ENCODE measurements around the gene APLF.
"Not testable (repeated sequence)": the region's sequence is repeated elsewhere in the genome, so short reads cannot be mapped to it uniquely, and the experiment has no call there.

APLF gene

DNA sequence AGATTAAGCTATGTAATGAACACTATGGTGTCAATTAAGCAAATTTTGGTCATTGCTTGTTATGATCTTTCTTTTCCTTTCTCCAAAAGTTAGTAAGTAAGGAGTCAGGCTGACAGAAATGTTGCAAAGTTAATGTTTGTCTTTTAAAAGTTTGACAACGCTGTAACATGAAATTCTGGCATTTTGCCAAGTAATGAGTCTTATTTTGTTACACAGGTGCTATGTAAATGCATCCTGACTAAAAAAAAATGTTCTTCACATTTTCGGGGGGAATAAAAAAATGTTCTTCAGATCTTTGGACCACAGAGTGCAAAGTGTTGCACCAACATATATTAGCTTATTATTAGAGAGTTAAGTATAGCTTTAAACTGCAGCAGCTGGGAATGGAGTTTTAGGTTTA, 121.2 kb downstream of the APLF start:
- no peak for DNase-seq (ENCODE audit: low spot score)

DNA sequence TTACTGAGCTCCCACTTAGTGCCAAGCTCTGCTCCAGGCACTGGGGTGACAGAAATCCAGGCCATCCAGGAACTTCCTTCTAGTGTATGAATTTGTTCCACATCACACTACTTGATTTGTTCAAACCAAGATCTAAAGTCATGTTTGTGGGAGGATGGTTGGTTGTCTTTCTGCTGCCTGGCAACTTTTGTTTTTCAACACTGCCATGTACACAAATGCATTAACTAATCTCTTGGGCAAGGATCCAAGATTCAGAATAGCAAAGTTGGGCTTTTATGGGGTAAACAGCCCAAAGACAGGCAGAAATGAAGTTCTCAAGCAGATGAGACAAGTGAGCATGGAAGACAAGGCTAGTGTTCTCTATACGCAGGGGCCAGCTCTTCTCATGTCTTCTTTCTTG, 122.6 kb downstream of the APLF start:
- DNase-seq (ENCODE audit: low spot score) = no peak

DNA sequence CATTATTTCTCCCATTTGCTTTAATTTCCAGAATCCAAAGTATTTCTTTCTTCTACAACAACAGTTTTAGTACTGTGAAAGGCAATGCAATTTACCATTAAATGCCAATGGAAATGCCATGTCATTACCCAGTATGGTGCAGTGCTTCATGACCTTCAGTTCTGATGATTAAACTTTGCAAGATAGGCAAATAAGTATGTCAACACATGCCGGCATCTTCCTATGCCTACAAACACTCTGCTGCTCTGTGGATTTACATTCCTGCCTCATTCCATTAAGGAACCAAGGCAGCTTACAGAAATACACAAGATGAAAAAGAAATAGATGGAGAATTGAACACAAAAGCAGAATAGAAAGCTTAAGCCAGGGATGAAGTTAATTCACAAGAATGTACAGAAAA, 123.3 kb downstream of the APLF start:
- no peak for DNase-seq (ENCODE audit: low spot score)

DNA sequence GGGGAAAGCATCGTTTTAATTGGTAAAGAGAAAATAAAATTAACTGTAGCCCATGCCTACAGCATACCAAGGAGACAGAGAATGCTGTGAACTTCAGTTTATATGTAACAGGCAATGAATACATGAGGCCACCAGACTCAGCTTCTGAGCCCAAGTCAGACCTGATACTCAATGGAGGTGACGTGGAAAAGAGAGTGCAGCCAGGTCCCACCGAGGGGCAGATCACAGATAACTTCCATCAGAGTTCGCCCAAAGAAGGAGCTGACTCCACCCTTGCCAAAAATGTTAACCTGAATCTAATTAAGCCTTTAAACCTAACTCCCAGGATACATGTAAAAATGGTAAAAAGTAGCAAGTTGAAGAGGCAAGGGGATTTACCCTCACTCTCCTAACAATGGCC, 123.8 kb downstream of the APLF start:
- no peak for DNase-seq (ENCODE audit: low spot score)

DNA sequence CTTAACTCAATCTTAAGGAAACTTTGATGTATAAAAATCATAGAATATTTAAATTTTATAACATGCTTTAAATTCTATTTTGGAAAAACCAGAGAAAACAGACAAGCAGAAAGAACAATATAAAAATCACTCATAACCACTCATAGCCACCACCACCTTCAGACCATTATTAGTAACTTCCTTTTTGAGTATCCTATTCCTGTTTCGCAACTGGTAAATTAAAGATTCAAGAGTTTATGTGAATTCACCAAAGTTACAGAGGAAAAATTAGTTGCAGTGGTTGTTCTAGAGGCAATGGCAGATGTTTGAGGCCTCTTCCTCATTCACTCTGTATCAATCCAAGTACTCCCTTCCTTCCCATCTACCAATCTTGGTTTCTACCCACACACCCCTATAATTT, 126.7 kb downstream of the APLF start:
- no peak for DNase-seq (ENCODE audit: low spot score)

DNA sequence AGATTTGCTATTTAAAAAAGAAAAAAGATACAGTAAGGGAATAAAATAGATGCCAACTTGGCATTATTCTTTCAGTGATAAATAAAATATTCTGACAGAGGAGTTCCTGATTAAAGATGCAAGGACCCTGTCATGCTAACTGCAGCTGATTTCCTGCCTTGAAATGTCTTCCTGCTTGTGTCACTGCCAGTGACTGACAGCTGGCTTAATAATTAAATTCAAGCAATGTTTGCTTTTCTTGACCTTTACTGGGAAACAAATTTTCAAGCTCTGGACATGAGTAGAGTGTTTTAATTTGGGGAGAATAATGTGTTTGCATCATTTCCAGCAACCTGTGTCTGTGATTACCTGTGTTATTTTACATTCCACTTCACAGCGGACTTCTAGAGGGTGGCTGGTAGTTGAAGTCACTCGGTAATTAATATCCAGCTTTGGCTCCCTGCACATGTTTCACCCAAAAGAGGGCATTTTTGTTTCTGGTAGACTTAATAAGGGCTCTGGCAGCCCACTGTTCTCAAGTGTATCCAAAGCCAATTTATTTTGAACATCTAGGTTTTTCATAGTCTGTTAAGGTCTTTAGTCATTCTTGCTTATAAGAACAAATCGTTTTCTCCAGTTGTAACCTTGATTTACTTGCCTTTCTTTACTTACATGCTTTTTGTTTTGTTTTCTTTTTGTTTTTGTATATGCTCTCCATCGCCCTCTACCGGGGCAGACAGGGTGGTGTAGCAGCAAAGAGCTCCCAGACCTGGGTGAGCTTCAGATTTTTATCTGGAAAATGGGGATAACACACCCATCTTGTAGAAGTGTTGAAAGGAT, 127.5 kb downstream of the APLF start:
- no peak for DNase-seq (ENCODE audit: low spot score)

DNA sequence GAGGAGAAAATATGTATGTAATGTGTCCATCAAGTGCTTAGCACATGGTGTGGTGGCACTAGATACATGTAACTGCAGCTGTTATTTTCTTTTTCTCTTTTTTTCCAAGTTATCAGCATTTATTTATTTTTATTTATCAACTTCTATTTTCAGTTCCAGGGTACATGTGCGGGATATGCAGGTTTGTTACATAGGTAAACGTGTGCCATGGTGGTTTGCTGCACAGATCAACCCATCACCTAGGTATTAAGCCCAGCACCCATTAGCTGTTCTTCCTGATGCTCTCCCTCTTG, 128.1 kb downstream of the APLF start:
- not testable (repeated sequence) for DNase-seq (ENCODE audit: low spot score)

DNA sequence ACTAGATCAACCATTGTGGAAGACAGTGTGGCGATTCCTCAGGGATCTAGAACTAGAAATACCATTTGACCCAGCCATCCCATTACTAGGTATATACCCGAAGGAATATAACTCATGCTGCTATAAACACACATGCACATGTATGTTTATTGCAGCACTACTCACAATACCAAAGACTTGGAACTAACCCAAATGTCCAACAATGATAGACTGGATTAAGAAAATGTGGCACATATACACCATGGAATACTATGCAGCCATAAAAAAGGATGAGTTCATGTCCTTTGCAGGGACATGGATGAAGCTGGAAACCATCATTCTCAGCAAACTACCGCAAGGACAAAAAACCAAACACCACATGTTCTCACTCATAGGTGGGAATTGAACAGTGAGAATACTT, 133.1 kb downstream of the APLF start:
- DNase-seq (ENCODE audit: low spot score) = not testable (repeated sequence)

DNA sequence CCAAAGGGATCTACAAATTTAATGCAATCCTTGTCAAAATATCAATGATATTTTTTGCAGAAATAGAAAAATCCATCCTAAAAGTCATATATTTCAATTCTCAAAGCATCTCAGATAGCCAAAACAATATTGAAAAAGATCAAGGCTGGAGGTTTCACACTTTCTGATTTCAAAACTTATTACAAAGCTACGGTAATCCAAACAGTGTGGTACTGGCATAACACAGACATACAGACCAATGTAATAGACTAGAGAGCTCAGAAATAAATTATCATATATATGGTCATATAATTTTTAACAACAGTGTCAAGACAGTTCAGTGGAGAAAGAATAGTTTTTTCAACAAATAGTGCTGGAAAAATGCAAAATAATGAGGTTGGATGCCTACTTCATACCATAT, 135.7 kb downstream of the APLF start:
- no peak for DNase-seq (ENCODE audit: low spot score)

DNA sequence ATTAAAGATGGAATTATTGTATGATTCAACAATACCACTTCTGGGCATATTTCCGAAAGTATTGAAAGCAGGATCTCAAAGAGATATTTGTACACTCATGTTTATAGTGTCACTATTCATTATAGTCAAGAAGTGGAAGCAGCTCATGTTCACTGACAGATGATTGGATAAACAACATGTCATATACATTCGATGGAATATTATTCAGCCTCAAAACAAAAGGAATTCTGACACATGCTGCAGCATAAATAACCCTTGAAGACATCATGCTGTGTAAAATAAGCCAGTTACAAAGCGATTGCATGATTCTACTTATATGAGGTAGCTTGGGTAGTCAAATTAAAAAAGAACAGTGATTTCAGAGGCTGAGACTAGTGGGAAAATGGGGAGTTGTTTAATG, 136.7 kb downstream of the APLF start:
- DNase-seq (ENCODE audit: low spot score) = no peak

DNA sequence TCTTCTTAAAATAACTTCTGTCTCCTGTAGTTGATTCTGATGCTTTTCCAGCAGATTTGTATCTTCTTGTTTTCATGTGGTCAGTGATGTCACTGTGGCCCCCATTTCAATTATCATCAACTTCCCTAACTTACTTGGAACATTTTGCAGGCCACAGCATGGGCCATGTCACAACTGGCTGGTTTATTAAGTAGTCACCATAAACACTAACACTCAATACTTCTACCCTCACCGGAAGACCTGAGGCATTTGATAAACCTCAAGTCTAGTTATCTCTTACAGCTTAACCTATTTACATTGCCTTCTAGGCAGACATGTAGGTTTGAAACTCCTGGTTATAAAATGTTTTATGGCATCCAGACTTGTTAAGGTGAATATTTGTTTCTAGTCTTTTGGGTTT, 138.6 kb downstream of the APLF start:
- no peak for DNase-seq (ENCODE audit: low spot score)

DNA sequence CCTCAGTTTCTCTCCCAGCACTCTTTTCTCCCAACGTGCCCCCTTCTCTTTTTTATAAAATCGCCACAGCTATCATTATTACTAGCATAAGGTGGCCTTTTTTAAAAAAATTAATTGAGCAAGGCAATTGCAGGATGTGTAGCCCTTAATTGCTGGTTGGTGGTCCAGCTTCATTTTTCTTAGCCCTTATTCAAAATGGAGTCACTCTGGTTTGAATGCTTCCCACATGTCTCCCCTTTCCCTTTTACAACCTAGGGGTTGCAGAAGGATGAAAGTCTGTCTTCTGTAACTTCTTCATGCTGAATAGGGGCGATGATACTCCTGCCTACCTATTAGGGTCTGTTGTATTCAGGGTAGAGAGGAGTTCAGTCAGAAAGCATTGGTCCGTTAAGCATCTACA, 139.4 kb downstream of the APLF start:
- DNase-seq (ENCODE audit: low spot score) = no peak

DNA sequence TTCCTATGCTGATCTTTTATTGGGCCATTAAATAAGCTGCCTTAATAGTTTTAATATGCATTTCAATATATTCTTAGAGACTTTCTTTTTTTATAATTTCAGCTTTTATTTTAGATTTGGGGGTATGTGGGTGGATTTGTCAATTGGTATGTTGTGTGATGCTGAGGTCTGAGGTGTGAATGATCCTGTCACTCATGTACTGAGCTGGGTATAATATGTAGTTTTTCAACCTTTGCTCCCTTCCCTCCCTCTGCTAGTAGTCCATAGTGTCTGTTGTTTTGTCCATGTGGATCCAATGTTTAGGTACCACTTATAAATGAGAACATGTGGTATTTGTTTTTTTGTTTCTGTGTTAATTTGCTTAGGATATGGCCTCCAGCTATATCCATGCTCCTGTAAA, 140.5 kb downstream of the APLF start:
- no peak for DNase-seq (ENCODE audit: low spot score)

DNA sequence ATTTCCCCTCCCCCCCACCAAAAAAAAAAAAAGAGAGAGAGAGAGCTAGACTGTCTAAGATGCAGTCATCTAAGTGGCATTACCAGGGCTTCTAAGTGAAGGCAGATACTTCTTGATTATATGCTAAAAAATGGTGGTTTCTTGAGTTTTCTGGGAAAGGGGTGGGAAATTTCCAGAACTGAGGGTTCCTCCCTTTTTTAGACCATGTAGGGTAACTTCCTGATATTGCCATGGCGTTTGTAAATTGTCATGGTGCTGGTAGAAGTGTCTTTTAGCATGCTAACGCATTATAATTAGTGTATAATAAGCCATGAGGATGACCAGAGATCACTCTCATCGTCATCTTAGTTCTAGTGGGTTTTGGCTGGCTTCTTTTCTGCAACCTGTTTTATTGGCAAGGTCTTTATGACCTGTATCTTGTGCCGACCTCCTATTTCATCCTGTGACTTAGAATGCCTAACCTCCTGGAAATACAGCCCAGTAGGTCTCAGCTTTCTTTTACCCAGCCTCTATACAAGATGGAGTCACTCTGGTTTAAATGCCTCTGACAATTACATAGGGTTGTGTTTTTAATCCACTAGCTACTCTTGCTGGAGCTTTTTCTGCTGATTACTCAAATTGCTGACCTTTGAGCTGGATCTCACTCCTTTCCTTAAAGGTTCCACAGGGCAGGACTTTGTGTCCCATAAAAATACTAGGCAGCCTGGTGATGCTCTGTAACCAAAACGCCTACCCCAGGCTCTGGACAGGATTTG, 145.6 kb downstream of the APLF start:
- DNase-seq (ENCODE audit: low spot score) = no peak

DNA sequence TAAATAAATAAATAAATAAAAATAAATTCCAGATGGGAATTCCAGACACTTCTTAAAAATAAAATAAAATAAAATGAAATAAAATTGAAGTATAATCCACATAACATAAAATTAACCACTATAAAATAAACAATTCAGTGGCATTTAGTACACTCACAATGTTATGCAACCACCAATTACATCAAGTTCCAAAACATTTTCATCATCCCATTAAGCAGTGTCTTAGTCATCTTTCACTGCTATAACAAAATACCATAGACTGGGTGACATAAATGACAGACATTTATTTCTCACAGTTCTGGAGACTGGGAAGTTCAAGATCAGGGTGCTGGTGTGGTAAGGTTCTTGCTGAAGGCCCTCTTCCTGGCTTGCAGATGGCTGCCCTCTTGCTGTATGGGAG, 153.4 kb downstream of the APLF start:
- DNase-seq (ENCODE audit: low spot score) = no peak

DNA sequence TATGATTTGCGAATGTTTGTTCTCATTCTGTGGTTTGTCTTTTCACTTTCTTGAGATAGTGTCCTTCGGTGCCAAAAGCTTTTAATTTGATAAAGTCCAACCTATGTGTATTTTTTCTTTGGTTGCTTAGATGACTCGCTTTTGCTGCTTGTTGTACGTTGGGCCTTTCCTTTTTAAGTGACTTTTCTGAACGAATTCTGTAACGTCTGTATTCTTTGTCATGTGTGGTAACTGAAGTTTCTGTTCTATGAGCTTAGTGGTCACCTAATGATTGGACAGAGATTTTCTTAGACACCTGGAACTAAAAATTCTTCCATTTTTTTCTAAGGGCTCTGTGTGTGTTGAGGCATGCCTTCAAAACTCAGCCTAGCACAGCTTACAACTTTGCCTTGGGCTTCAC, 156.4 kb downstream of the APLF start:
- no peak for DNase-seq (ENCODE audit: low spot score)

DNA sequence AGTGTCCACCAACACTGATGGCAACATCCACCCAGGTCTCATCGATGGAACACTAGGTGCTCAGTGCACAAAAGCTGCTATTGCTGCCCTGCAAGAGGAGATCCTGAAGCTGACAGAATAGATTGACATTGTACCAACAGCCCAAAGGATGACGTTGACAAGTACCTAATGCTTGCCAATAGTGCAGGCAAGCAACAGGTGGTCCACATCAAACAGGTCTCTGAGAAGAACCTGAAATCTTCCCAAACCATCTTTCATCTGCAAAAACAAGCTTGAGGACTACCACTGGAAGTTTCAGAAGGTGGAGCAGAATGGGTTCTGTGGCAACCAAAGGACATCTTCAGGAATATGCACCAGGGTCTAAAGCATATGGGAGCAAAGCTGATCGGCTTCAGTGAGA, 160.2 kb downstream of the APLF start:
- DNase-seq (ENCODE audit: low spot score) = no peak
